Measurements from ENCODE around the gene AOAH.
A peak's percentile ranks its signal among the peaks of the same experiment; 100 is the strongest.

Gene AOAH

GRCh38 chr7:36690514-36691187 is 33.6 kb downstream of the AOAH start:
- DNase-seq (ENCODE audit: low spot score), result no peak

GRCh38 chr7:36690041-36690440 is 34.3 kb downstream of the AOAH start:
- no peak for DNase-seq (ENCODE audit: low spot score)

GRCh38 chr7:36686499-36686898 is 37.8 kb downstream of the AOAH start:
- no peak for DNase-seq (ENCODE audit: low spot score)

- DNase-seq (ENCODE audit: low spot score), result no peak
These were observed 39.3 kb downstream of the AOAH start for GRCh38 chr7:36684954-36685353.

GRCh38 chr7:36683695-36684357 is 40.5 kb downstream of the AOAH start:
- no peak for DNase-seq (ENCODE audit: low spot score)

- DNase-seq (ENCODE audit: low spot score), result no peak
These were observed 41.2 kb downstream of the AOAH start for GRCh38 chr7:36683111-36683510.

GRCh38 chr7:36682102-36682501 is 42.2 kb downstream of the AOAH start:
- DNase-seq (ENCODE audit: low spot score), result no peak

GRCh38 chr7:36677769-36678437 is 46.4 kb downstream of the AOAH start:
- no peak for DNase-seq (ENCODE audit: low spot score)

- DNase-seq (ENCODE audit: low spot score), result no peak
These were observed 50.6 kb downstream of the AOAH start for GRCh38 chr7:36673703-36674102.

- no peak for DNase-seq (ENCODE audit: low spot score)
These were observed 52.9 kb downstream of the AOAH start for GRCh38 chr7:36671432-36671829.

- DNase-seq (ENCODE audit: low spot score), result peak; percentile 83
These were observed 53.5 kb downstream of the AOAH start for GRCh38 chr7:36670585-36671431.

- DNase-seq (ENCODE audit: low spot score), result no peak
These were observed 55.5 kb downstream of the AOAH start for GRCh38 chr7:36668750-36669149.

GRCh38 chr7:36668080-36668479 is 56.2 kb downstream of the AOAH start:
- no peak for DNase-seq (ENCODE audit: low spot score)

- no peak for DNase-seq (ENCODE audit: low spot score)
These were observed 57.1 kb downstream of the AOAH start for GRCh38 chr7:36667007-36667745.

- DNase-seq (ENCODE audit: low spot score), result no peak
These were observed 60.8 kb downstream of the AOAH start for GRCh38 chr7:36663481-36663880.

- DNase-seq (ENCODE audit: low spot score), result no peak
These were observed 63.0 kb downstream of the AOAH start for GRCh38 chr7:36661135-36661840.

GRCh38 chr7:36659638-36660341 is 64.5 kb downstream of the AOAH start:
- DNase-seq (ENCODE audit: low spot score), result no peak

GRCh38 chr7:36659172-36659516 is 65.2 kb downstream of the AOAH start:
- no peak for DNase-seq (ENCODE audit: low spot score)

- no peak for DNase-seq (ENCODE audit: low spot score)
These were observed 65.7 kb downstream of the AOAH start for GRCh38 chr7:36658335-36659171.

Measured in NAMALWA (cell line).